ENCODE results near the gene UBE2L5.

The UBE2L5 gene

GRCh38 chr13:30406779-30407416 lies 15.4 kb upstream of the UBE2L5 start:
- DNase-seq: no peak

- DNase-seq: peak; percentile 84
Measured at GRCh38 chr13:30408319-30409101, 13.8 kb upstream of the UBE2L5 start.

GRCh38 chr13:30409886-30410704 lies 12.2 kb upstream of the UBE2L5 start:
- DNase-seq: peak; percentile 77

- DNase-seq: peak; percentile 30
Measured at GRCh38 chr13:30410705-30411125, 11.6 kb upstream of the UBE2L5 start.

- DNase-seq: no peak
Measured at GRCh38 chr13:30412346-30412745, 9.9 kb upstream of the UBE2L5 start.

- DNase-seq: no peak
Measured at GRCh38 chr13:30413842-30414241, 8.5 kb upstream of the UBE2L5 start.

GRCh38 chr13:30415430-30416030 lies 6.8 kb upstream of the UBE2L5 start:
- no peak for DNase-seq

- DNase-seq: no peak
Measured at GRCh38 chr13:30416471-30416870, 5.8 kb upstream of the UBE2L5 start.

- DNase-seq: no peak
Measured at GRCh38 chr13:30418075-30418716, 4.1 kb upstream of the UBE2L5 start.

- DNase-seq: no peak
Measured at GRCh38 chr13:30418717-30419459, 3.4 kb upstream of the UBE2L5 start.

GRCh38 chr13:30421093-30422053 lies 920 bp upstream of the UBE2L5 start:
- DNase-seq: peak; percentile 87

GRCh38 chr13:30423891-30424290 lies 1.6 kb downstream of the UBE2L5 start:
- no peak for DNase-seq

GRCh38 chr13:30429235-30429634 lies 6.9 kb downstream of the UBE2L5 start:
- no peak for DNase-seq

GRCh38 chr13:30429721-30430694 lies 7.7 kb downstream of the UBE2L5 start:
- DNase-seq: peak; percentile 90

GRCh38 chr13:30431269-30431940 lies 9.1 kb downstream of the UBE2L5 start:
- no peak for DNase-seq

- no peak for DNase-seq
Measured at GRCh38 chr13:30435911-30436451, 13.7 kb downstream of the UBE2L5 start.

- DNase-seq: no peak
Measured at GRCh38 chr13:30437177-30437576, 14.9 kb downstream of the UBE2L5 start.

- DNase-seq: no peak
Measured at GRCh38 chr13:30438286-30438685, 16.0 kb downstream of the UBE2L5 start.
